ENCODE measurements around the gene KCNIP3. TPM values are rescaled to one million over a fixed set of nuclear protein-coding genes. Genes with fewer than 3 reads are reported as not detected.
A peak's percentile ranks its signal among the peaks of the same experiment; 100 is the strongest.

Gene KCNIP3
- total RNA-seq, 1 donor from 2014 or later: 3.9 TPM

- no peak overlapping the region for H3K4me3 ChIP-seq (ENCODE audit: low read depth, low read length)
- TF ChIP-seq, protein P1, sequence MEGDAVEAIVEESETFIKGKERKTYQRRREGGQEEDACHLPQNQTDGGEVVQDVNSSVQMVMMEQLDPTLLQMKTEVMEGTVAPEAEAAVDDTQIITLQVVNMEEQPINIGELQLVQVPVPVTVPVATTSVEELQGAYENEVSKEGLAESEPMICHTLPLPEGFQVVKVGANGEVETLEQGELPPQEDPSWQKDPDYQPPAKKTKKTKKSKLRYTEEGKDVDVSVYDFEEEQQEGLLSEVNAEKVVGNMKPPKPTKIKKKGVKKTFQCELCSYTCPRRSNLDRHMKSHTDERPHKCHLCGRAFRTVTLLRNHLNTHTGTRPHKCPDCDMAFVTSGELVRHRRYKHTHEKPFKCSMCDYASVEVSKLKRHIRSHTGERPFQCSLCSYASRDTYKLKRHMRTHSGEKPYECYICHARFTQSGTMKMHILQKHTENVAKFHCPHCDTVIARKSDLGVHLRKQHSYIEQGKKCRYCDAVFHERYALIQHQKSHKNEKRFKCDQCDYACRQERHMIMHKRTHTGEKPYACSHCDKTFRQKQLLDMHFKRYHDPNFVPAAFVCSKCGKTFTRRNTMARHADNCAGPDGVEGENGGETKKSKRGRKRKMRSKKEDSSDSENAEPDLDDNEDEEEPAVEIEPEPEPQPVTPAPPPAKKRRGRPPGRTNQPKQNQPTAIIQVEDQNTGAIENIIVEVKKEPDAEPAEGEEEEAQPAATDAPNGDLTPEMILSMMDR (conservative IDR thresholded peaks at IDR 0.05; ENCODE audit: low read depth, low read length): no peak
- no peak for DNase-seq (ENCODE audit: low read depth)
Observed at GRCh38 chr2:95390881-95391321, 93.8 kb downstream of the KCNIP3 start.

GRCh38 chr2:95391641-95392310, 94.6 kb downstream of the KCNIP3 start:
- no peak for DNase-seq (ENCODE audit: low read depth)
- TF ChIP-seq, protein P1 (conservative IDR thresholded peaks at IDR 0.05; ENCODE audit: low read depth, low read length): no peak
- no peak overlapping the region for H3K4me3 ChIP-seq (ENCODE audit: low read depth, low read length)

DNA sequence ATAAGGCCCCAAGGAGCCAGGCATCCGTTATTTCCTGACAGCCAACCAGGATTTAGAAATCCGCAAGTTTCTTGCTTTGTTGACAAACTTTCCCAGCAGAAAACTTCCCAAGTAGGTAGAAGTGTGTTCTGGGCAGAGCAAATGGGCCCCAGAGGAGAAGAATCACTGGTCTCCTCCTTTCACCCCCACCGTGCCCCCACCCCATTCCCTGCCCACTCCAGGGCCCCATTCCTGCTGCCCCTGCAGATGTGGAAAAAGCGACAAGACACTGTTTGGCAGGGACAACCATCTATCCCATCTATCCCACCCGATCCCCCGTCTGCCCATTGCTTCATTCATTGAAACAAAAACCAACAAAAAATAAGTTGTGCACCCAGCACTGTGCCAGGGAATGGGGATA, 95.2 kb downstream of the KCNIP3 start:
- TF ChIP-seq, protein P1 (conservative IDR thresholded peaks at IDR 0.05; ENCODE audit: low read depth, low read length): no peak
- no peak for DNase-seq (ENCODE audit: low read depth)
- H3K4me3 ChIP-seq (ENCODE audit: low read depth, low read length): no peak overlapping the region

GRCh38 chr2:95392730-95393455, 95.7 kb downstream of the KCNIP3 start:
- no peak for DNase-seq (ENCODE audit: low read depth)
- no peak overlapping the region for H3K4me3 ChIP-seq (ENCODE audit: low read depth, low read length)
- TF ChIP-seq, protein P1 (conservative IDR thresholded peaks at IDR 0.05; ENCODE audit: low read depth, low read length): peak; percentile 33

GRCh38 chr2:95393901-95394300, 96.8 kb downstream of the KCNIP3 start:
- TF ChIP-seq, protein P1 (conservative IDR thresholded peaks at IDR 0.05; ENCODE audit: low read depth, low read length): no peak
- DNase-seq (ENCODE audit: low read depth): no peak
- H3K4me3 ChIP-seq (ENCODE audit: low read depth, low read length): no peak overlapping the region

DNA sequence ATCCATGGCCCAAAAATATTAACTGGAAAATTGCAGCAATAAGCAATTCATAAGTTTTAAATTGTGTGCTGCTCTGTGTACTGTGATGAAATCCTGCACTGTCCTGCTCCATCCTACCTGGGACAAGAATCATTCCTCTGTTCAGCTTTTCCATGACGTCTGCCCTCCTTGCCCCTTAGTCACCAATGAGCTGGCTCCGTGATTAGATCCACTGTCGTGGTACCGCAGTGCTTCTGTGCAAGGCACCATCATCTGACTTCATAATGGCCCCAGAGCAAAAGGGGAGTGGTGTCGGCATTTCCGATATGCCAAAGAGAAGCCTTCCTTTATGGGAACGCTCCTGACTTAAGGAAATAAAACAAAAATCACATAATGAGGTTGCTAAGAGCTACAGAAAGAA, 101.9 kb downstream of the KCNIP3 start:
- no peak overlapping the region for H3K4me3 ChIP-seq (ENCODE audit: low read depth, low read length)
- TF ChIP-seq, protein P1 (conservative IDR thresholded peaks at IDR 0.05; ENCODE audit: low read depth, low read length): no peak
- no peak for DNase-seq (ENCODE audit: low read depth)

Measured in epithelial cell of proximal tubule (primary cell).